ENCODE data around the gene RAB2B. TPM values are rescaled to one million over a fixed set of nuclear protein-coding genes. Genes with fewer than 3 reads are reported as not detected.
A peak's percentile ranks its signal among the peaks of the same experiment; 100 is the strongest.
"Not testable (repeated sequence)": the region's sequence is repeated elsewhere in the genome, so short reads cannot be mapped to it uniquely, and the experiment has no call there.

The RAB2B gene
- total RNA-seq, 1 donor from 2014 or later = 23.7 TPM

DNA sequence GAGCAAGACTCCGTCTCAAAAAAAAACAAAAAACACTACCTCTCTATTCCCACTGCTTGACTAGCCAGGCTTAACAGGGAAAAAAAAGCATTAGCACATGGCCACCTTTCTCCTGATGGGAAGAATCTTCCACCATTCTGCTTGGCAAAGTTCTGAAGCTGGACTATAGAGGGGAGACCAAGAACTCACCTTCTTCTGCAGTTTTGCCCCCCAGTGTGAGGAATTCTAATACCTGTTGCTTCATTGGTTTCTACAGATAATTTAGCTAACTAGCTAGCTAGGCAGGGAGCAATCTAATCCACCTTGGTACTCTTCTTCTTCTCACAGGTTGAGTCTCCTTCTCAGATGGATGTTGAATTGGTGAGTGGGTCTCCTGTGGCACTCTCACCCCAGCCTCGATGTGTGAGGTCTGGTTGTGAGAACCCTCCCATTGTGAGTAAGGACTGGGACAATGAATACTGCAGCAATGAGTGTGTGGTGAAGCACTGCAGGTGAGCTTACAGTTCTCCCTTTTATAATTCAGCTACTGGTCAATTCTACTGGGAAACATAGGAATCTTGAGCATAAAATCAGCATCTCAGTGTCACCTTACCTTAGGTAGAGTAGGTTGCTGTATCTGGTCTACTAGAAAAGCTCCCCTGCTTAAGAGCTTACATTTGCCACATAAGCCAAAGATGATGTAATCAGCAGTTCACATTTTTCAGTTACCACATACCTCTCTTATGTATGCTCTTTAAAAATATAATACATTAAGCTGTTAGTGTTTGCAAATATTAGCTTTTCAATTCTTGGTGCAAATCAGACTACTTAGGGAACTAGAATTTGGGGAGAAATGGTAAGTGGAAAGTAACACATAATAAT, 18.4 kb upstream of the RAB2B start:
- DNase-seq (ENCODE audit: extremely low read depth, low read depth, low spot score) = no peak

DNA sequence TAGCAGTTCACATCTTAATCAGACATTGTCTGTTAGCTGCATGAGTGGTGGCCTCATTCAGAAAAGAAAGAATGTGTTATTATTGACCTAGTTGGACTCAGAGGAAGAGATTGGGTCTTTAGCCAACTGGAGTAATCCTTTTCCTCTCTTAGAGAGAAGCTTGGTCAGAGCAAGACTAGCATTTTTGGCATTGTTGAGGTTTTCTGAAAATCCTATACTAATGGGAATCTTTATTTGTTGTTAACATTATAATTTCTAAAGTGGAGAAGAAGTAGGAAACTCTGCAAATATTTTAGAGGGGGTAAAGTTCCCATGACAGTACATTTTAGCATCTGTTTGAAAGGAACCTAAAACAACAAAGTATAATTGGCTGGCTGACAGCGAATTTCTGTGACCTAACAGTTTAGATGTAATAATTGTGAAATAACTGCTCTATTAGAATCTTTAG, 9.9 kb upstream of the RAB2B start:
- no peak for DNase-seq (ENCODE audit: extremely low read depth, low read depth, low spot score)

DNA sequence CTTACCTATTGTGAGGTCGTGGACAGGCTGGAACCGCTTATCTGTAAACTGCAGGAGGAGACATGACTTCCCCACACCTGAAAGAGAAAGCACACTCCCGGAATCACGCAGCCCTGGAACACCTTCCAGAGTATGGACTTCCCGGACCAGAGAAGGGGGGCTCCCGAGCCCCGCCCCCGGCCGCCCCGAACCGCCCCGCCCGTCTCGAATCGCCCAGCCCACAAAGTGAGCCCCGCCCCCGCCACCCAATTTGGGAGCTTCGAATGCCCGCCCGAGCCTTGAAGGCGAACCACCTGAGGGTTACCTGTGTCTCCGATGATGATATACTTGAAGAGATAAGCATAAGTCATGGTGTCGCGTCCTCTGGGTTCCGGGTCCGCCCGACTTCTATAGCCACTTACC, 235 bp downstream of the RAB2B start:
- no peak for DNase-seq (ENCODE audit: extremely low read depth, low read depth, low spot score)

DNA sequence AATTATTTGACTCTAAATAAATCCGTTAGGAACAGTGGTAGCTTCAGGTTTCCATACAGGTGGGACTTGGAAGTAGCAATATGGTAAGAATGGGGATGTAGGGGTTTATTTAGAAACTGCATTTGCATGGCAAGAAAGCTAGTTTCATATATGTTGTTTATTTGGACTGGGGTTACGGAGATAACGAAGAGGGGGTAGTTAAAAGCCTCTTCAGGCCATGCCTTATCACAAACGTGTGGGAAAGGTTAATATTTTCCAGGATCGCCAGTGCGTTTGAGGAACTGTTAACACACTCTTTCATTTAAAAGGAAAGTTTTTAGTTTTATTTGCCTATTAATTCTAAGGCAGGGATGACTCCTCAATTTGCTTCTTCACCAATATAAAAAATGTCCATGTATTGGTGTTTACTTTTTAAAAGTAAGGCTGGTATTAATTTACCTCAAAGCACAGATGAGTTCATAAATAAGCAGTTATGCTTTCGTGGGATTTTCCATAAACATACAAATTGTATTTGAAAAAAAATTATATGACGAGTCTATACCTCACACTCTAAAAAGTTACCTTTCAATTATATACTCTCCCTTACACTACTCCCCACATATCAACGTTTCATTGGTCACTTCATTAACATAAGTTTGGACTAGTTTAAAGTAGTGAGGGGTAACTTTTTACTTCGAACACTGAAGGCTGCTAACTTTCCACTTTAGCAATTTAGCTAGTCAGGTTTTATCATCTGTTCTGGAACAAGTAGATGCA, 814 bp downstream of the RAB2B start:
- no peak for DNase-seq (ENCODE audit: extremely low read depth, low read depth, low spot score)

DNA sequence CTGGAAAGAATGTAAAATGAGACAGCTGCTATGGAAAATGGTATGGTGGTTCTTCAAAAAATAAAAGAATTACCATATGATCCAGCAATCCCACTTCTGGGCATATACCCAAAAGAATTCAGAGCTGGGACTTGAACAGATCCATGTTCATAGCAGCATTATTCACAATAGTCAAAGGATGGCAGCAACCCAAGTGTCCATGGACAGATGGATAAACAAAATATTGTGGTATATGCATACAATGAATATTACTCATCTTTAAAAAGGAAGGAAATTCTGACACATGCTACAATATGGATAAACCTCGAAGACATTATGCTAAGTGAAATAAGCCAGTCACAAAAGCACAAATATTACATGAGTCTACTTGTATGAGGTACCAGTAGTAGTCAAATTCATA, 9.1 kb downstream of the RAB2B start:
- DNase-seq (ENCODE audit: extremely low read depth, low read depth, low spot score) = peak; percentile 93

DNA sequence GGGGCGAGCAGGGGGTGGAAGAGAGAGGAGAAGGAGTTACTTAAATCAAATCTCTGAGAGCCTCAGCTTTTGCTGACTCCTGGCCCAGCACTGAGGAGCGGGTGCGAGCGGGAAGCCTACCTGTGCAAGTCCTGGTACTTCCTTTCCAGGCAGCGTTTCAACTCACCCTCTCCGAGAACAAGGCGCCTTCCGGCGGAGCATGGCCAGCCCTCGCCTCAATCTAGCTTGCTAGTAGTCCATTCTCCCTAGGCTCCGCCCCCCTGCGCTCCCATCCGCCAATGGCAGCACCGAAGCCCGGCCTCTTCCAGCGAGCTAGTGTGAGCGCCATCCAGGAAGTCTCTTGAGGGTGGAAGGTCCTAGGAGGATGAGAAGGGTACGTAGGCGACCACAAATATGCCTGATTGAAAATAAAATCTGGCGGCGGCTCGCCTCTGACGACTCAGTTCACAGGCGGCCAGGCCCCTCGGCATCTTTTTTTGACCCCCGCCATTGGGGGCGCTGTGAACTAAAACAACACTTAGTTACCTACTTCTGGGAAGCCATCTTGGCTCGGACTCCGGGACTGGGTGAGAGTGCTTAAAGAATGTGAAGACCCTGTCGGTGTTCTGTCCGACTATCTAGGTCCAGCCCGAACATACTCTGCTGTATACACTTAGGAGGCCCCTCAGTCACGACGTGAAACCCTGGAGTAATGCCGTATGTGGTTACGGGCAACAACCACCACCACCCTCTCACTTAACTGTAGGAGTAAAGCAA, 20.7 kb downstream of the RAB2B start, which contains the start of gene CHD8:
Gene CHD8, minus strand, starts transcription at position 212 of the 756 bp plus-strand sequence. CDS start 24,480 bp downstream, outside the sequence.
- DNase-seq (ENCODE audit: extremely low read depth, low read depth, low spot score) = peak; percentile 97

DNA sequence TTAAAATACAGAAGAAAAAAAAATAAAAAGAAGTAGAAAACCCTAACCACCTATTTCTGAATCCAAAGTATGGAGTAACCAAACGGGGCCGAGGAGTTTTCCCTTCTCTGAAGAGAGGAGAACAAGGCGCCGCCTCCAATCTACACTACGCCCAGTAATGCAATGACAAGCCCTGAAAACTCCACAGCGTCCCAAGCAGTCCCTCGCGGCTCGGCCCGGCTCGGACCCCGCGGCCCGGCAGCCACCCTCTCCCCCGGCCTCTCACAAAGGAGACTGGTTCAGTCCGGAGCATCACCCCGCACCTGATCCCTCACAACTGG, 21.2 kb downstream of the RAB2B start:
- no peak for DNase-seq (ENCODE audit: extremely low read depth, low read depth, low spot score)

DNA sequence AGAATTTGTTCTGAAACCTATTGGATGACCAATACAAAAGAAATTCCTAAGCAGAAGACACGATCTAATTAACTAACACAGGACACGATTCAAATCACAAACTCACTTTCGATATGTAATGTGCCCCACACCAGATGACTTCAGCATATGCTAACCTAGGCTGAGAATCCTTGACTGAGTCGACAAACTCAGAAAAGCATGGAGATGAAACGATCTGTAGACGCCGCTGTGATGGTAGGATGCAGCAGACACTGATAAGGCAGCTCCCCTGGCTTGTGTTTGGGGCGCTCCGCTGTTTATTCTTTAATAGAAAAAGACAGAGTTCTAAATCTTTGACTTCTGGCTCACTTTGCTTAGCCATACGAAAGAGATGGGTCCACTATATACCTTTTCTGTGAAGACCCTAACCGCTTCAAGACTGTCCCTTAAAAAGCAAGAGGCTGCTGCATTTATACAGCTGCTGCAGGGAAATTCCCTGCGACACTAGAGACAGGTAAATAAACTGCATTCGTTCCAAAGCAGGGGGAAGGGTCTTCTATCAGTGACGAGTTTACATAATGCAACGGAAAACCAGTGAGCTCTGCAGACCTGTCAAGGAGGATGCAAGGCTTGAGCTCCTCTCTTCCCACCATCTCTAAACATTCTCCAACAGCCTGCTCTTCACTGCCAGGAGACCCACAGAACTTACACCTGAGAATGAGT, 21.8 kb downstream of the RAB2B start:
- no peak for DNase-seq (ENCODE audit: extremely low read depth, low read depth, low spot score)

DNA sequence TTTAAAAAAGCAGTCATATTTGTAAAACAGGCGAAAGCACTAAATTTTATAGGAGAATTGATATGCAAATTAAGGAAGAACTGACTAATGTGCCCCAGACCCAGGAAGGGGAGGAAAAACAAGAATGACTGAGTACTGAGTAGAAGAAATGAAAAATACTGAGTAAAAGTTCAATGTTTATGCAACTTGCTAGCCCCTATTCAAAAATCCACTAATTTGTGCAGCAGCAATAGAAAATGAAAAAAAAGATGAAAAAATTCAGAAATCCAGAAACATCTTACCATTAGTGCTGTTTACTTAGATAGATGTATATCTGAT, 26.9 kb downstream of the RAB2B start:
- no peak for DNase-seq (ENCODE audit: extremely low read depth, low read depth, low spot score)

DNA sequence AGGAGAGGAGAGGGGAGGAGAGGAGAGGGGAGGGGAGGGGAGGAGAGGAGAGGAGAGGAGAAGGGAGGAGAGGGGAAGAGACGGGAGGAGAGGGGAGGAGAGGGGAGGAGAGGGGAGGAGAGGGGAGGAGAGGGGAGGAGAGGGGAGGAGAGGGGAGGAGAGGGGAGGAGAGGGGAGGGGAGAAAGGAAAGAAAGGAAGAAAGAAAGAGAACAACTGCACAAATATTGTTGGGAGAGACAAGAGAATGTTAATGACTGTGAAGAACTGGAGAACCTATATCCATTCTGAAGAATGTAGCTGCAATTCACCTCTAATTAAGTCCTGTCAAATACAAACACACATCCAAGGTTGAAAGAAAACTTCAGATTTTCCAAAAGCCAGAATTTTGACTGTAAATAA, 34.1 kb downstream of the RAB2B start:
- DNase-seq (ENCODE audit: extremely low read depth, low read depth, low spot score) = not testable (repeated sequence)

DNA sequence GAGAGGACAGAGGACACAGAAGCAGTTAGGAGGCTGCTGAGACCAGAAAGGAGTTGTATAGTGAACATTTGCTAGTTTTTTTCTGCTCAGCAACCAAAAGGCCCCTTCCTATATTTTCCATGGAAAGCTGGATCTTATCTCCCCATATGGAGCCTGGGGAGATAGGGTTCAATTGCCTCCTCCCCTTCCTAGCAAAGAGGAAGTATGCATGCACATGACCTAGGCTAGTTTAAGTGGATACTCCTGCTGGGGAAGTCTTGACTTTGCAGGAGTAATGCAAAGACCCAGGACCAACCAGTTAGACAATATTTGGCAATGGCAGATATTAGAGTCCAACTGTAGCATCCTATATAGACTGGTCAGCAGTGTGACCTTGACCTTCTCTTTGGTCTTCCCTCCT, 35.9 kb downstream of the RAB2B start:
- no peak for DNase-seq (ENCODE audit: extremely low read depth, low read depth, low spot score)

DNA sequence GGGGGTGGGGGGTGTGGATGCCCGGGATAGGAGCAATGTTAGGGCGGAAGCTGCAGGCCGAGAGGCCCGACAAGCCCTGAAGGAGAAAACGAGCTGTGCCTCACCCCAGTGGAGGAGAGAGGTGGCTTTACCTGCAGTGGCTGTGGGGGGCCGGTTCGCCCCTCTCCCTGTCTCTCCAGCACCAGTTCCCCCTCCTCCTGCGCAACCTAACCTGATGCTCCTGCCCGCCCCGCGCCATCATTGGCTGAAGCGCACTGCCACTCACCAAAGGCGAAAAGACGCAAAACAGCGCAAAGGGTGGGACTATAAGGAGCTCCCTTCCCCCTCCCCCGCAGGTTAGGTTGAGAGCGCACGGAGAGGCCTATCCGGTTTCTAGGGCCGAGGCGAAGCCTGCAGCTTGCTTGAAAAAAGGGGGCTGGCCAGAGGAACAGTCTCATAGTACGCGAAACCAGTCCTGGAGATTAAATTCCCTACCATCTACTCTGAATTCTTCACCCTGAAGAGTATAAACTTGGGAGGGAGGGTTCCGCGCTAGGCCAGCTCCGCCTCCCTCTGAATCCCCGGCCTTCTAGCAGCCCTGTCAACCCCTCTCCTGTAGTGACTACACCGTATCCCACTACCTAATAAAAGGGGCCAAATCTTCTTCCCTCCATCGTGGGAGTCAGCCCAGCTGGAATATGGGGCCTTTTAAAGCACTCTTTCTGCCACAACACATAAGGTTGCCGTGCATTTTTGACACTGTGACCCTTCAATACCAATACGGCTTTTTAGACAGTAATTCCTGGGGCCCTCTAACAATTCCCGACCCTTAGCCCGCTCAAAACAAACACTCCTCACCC, 39.5 kb downstream of the RAB2B start:
- peak; percentile 93 for DNase-seq (ENCODE audit: extremely low read depth, low read depth, low spot score)

DNA sequence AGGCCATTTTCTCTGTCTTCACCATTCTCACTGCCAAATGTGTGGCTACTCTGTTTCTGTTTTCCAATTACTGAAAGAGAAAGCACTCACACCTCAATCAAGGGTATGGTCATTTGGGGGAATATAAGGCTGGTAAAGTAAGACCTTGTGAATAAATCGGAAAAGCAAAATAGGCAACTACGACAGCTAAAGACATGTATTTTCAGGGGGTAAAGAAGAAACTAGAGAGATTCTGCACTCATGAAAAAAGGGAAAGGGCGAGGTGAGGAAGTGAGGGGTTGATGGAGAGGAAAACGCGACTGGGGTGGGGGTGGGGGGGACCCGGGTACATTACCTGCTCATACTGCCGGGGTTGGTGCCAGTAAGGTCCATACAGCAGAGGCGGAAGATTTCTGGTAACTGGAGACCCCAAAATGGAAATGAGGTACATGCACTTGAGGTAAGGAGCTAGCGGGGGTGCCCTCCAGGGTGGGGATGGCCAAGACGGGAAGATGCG, 40.1 kb downstream of the RAB2B start:
- no peak for DNase-seq (ENCODE audit: extremely low read depth, low read depth, low spot score)

DNA sequence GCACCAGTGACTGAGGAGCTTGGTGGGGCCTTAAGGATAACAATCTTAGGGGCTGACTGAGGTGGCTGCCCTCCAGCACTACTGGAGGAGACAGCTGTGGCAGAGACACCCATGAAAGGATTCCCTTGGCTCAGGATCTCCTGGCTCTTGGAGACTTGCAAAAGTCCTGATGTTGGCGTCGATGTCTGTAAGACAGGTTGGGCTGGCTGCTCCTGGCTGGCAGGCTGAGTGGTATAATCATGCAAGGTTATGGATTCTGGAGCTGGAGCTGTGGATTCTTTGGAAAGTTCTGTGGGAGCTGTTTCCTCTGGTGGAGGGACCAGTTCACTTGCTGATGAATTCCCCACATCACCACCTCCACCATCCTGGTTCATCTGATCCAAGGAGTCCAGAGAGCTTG, 45.6 kb downstream of the RAB2B start:
- no peak for DNase-seq (ENCODE audit: extremely low read depth, low read depth, low spot score)

DNA sequence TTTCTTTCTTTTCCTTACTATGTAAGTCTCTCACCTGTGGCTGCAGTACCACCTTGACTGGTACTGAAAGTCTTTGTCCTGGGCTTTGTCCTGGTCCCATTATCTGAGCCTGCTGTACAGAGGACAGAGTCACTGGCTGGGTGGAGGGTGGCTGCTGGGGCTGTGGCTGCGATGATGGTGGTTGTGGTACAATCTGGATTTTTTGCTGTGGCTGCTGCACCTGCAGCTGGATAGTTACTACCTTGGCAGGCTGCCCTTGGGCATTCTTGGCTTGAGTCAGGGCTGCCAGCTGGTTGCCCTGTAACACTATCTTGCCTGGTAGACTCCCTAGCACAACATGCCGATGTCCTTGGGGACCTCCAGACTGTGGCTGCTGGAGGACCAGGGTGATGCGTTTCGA, 47.8 kb downstream of the RAB2B start:
- no peak for DNase-seq (ENCODE audit: extremely low read depth, low read depth, low spot score)

DNA sequence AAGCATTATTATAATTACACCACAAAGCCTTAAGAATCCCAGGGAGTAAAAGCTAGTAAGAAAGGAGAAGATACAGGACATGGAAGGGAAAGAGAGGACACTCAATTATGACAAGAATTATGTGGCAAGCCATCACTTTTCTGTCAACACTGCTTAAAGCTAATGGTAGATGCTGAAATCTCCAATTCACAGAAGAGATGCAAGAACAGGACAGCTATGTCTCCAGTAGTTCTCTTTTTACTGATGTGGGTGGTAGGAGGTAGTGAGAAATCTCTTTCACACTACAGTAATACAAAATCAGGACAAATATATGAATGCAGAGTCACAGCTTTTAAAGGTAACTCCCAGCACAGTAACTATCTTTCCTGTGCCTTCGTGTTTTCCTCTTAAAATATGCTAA, 50.1 kb downstream of the RAB2B start:
- DNase-seq (ENCODE audit: extremely low read depth, low read depth, low spot score) = no peak

DNA sequence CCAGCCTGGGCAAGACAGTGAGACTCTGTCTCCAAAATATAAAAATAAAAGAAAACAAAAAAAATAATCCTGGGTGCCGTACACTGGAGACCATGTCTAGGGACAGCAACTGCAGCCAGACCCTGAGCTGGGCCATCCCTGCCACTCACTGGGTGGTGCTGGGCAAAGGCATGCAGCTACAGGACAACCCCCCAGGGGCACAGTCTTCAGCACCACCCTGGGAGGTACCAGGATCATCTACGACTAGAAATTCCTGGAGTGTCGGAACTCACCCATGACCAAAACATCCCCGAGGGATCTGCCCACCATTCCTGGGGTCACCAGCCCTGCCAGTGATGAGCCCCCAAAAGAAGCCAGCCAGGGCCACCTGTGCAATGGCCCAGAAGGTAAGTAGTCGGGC, 57.2 kb downstream of the RAB2B start:
- no peak for DNase-seq (ENCODE audit: extremely low read depth, low read depth, low spot score)

DNA sequence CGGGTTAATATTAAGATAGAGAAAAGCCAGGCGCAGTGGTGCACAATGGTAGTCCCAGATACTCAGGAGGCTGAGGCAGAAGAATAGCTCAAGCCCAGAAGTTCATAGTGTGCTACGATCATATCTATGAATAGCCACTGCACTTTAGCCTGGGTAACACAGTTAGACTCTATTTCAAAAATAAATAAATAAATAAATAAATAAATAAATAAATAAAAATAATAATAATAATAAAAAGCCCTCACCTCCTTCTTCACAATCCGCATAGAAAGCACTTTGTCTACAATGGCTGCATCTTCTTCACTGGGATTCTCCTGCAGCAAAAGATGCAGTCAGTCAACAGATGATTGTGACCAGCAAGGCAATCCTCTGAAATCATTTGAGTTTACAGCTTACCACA, 61.4 kb downstream of the RAB2B start:
- DNase-seq (ENCODE audit: extremely low read depth, low read depth, low spot score) = no peak

DNA sequence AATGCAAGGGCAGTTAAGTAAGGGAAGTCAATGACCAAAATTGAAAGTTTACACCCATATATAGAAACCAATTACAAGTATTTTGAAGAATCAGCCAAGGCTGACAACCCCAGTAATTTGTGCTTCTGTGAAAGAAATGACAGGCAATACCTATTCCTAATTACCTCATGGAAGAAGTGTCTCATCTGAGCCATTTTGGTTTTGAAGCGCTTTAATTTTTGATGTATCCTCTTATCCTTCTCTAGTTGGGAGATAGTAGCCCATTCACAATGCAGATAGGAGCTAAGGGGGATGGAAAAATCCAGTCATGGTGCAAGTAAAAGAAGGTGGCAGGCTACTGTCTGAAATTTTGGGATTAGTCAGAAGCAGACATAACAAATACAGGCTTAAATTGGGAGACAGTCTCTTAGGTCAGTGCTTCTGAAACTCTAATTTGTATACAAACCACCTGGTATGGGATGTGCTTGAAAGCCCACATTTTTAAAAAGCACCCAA, 62.6 kb downstream of the RAB2B start:
- no peak for DNase-seq (ENCODE audit: extremely low read depth, low read depth, low spot score)

All from glomerular endothelial cell (primary cell).